NCI-H2107 treated with DMSO at 0.1 percent for 48 hours (cell line): ENCODE results near the gene BICRA.
"Not testable (repeated sequence)": the region's sequence is repeated elsewhere in the genome, so short reads cannot be mapped to it uniquely, and the experiment has no call there.

Experiments
- DNase-seq: peaks from one replicate; lab custom pipeline; 2025; ENCODE audit not compliant: unreplicated experiment; lab: John Stamatoyannopoulos, UW

BICRA gene

GRCh38 chr19:47661611-47662010, 52.7 kb downstream of the BICRA start:
- DNase-seq = no peak

GRCh38 chr19:47663435-47663910, 54.5 kb downstream of the BICRA start:
- DNase-seq = no peak

- DNase-seq = no peak
Observed at GRCh38 chr19:47663911-47664771, 55.2 kb downstream of the BICRA start.

GRCh38 chr19:47668556-47668955, 59.6 kb downstream of the BICRA start:
- DNase-seq = not testable (repeated sequence)

GRCh38 chr19:47670736-47671135, 61.8 kb downstream of the BICRA start:
- DNase-seq = no peak

GRCh38 chr19:47671499-47671898, 62.6 kb downstream of the BICRA start:
- DNase-seq = no peak

- DNase-seq = no peak
Observed at GRCh38 chr19:47673426-47673825, 64.5 kb downstream of the BICRA start.

- no peak for DNase-seq
Observed at GRCh38 chr19:47674548-47674947, 65.6 kb downstream of the BICRA start.

GRCh38 chr19:47675271-47675670, 66.3 kb downstream of the BICRA start:
- DNase-seq = no peak

- no peak for DNase-seq
Observed at GRCh38 chr19:47675859-47676258, 66.9 kb downstream of the BICRA start.

GRCh38 chr19:47676811-47677210, 67.9 kb downstream of the BICRA start:
- DNase-seq = no peak

- DNase-seq = no peak
Observed at GRCh38 chr19:47679251-47679900, 70.4 kb downstream of the BICRA start.

- DNase-seq = no peak
Observed at GRCh38 chr19:47679922-47680857, 71.3 kb downstream of the BICRA start.

GRCh38 chr19:47680858-47681332, 72.0 kb downstream of the BICRA start:
- no peak for DNase-seq

GRCh38 chr19:47681388-47681787, 72.5 kb downstream of the BICRA start:
- DNase-seq = no peak

GRCh38 chr19:47681936-47682335, 73.0 kb downstream of the BICRA start:
- DNase-seq = no peak

- no peak for DNase-seq
Observed at GRCh38 chr19:47682939-47683338, 74.0 kb downstream of the BICRA start.

GRCh38 chr19:47686679-47687450, 77.9 kb downstream of the BICRA start:
- DNase-seq = no peak

- DNase-seq = no peak
Observed at GRCh38 chr19:47687906-47688305, 79.0 kb downstream of the BICRA start.

- no peak for DNase-seq
Observed at GRCh38 chr19:47691090-47691489, 82.2 kb downstream of the BICRA start.
